GDM1 (cell line): ENCODE results near the gene VSTM2A.
"Not testable (repeated sequence)": the region's sequence is repeated elsewhere in the genome, so short reads cannot be mapped to it uniquely, and the experiment has no call there.

Source experiments
- DNase-seq: peaks from one replicate; lab custom pipeline; 2025; lab: John Stamatoyannopoulos, UW

Gene VSTM2A

GRCh38 chr7:54541669-54542625 lies at the start of gene VSTM2A:
TSS of gene VSTM2A (plus strand) at chr7:54542375. CDS start at chr7:54542731, 356 bp downstream.
- no peak for DNase-seq

- DNase-seq = not testable (repeated sequence)
Observed at GRCh38 chr7:54504531-54504930, 37.6 kb upstream of the VSTM2A start.

GRCh38 chr7:54529568-54529967 lies 12.6 kb upstream of the VSTM2A start:
- DNase-seq = no peak

- DNase-seq = no peak
Observed at GRCh38 chr7:54538122-54538521, 4.1 kb upstream of the VSTM2A start.

GRCh38 chr7:54543051-54543488 lies 895 bp downstream of the VSTM2A start:
- no peak for DNase-seq

GRCh38 chr7:54544149-54544526 lies 2.0 kb downstream of the VSTM2A start:
- no peak for DNase-seq

GRCh38 chr7:54544527-54545240 lies 2.5 kb downstream of the VSTM2A start:
- no peak for DNase-seq

- DNase-seq = no peak
Observed at GRCh38 chr7:54545241-54545563, 3.0 kb downstream of the VSTM2A start.

GRCh38 chr7:54546081-54546985 lies 4.2 kb downstream of the VSTM2A start:
- no peak for DNase-seq

GRCh38 chr7:54546986-54547314 lies 4.8 kb downstream of the VSTM2A start:
- no peak for DNase-seq

- DNase-seq = no peak
Observed at GRCh38 chr7:54550471-54550870, 8.3 kb downstream of the VSTM2A start.

- no peak for DNase-seq
Observed at GRCh38 chr7:54556121-54556520, 13.9 kb downstream of the VSTM2A start.

- DNase-seq = no peak
Observed at GRCh38 chr7:54559401-54559800, 17.2 kb downstream of the VSTM2A start.

- no peak for DNase-seq
Observed at GRCh38 chr7:54560198-54560597, 18.0 kb downstream of the VSTM2A start.

GRCh38 chr7:54560723-54561122 lies 18.5 kb downstream of the VSTM2A start:
- DNase-seq = no peak

- no peak for DNase-seq
Observed at GRCh38 chr7:54563329-54563916, 21.2 kb downstream of the VSTM2A start.

GRCh38 chr7:54565432-54565831 lies 23.3 kb downstream of the VSTM2A start:
- DNase-seq = no peak

- no peak for DNase-seq
Observed at GRCh38 chr7:54581511-54581910, 39.3 kb downstream of the VSTM2A start.

GRCh38 chr7:54591404-54592386 lies 49.5 kb downstream of the VSTM2A start:
- DNase-seq = no peak

GRCh38 chr7:54596747-54597146 lies 54.6 kb downstream of the VSTM2A start:
- DNase-seq = no peak

GRCh38 chr7:54615537-54615936 lies 73.4 kb downstream of the VSTM2A start:
- no peak for DNase-seq
